Effector memory CD8-positive, alpha-beta T cell (primary cell): ENCODE results near the gene KCNN3.
A peak's percentile ranks its signal among the peaks of the same experiment; 100 is the strongest.

Source experiments
- ATAC-seq: fragments of 150-1000 bp; cut with Tn5 transposase; replicated peaks from 2 replicates; pipeline ENCODE4 v1.10.0; 2021; ENCODE audit warnings: mild to moderate bottlenecking, moderate library complexity
- DNase-seq, 3 experiments: peaks; one replicate each; pipeline ENCODE4 v3.0.0; 2021
- H3K27ac Mint-ChIP-seq, 2 donors: one replicate each; pipeline ENCODE4 v1.8.0; 2022; ENCODE audit warnings: mild to moderate bottlenecking in 2 of 2, mixed read lengths in 2 of 2, moderate library complexity in 2 of 2
- H3K27me3 Mint-ChIP-seq, 2 donors: one replicate each; pipeline ENCODE4 v1.8.0; 2022; ENCODE audit warnings: mixed read lengths in 2 of 2
- H3K36me3 Mint-ChIP-seq: one replicate; pipeline ENCODE4 v1.8.0; 2022; ENCODE audit warnings: mild to moderate bottlenecking, moderate library complexity, mixed read lengths; ENCODE audit not compliant: insufficient read depth
- H3K4me1 Mint-ChIP-seq, 2 donors: one replicate each; pipeline ENCODE4 v1.8.0; 2022; ENCODE audit warnings: low read depth in 2 of 2, mixed read lengths in 2 of 2
- H3K4me3 Mint-ChIP-seq, 2 donors: one replicate each; pipeline ENCODE4 v1.8.0; 2022; ENCODE audit warnings: mild to moderate bottlenecking in 2 of 2, mixed read lengths in 2 of 2, moderate library complexity in 2 of 2
- H3K9me3 Mint-ChIP-seq, 2 donors: one replicate each; pipeline ENCODE4 v1.8.0; 2022; ENCODE audit warnings: mixed read lengths in 2 of 2

KCNN3 gene

GRCh38 chr1:154848983-154849382 lies 21.1 kb downstream of the KCNN3 start:
- no peak for DNase-seq
- Mint-ChIP-seq H3K9me3 (no peaks in the 10 kb centered on the region), H3K36me3 (no peaks in the 10 kb centered on the region), H3K27me3 (peaks cover 13 to 35% of the 10 kb centered on the region in 2 donors), H3K4me3 (no peak overlapping the region), H3K4me1 (no peaks in the 10 kb centered on the region), H3K27ac (no peak overlapping the region)
- no peak for ATAC-seq

GRCh38 chr1:154847891-154848290 lies 22.2 kb downstream of the KCNN3 start:
- Mint-ChIP-seq H3K27ac (no peak overlapping the region), H3K27me3 (peaks cover 13 to 35% of the 10 kb centered on the region in 2 donors), H3K36me3 (no peaks in the 10 kb centered on the region), H3K9me3 (no peaks in the 10 kb centered on the region), H3K4me3 (no peak overlapping the region), H3K4me1 (no peaks in the 10 kb centered on the region)
- ATAC-seq (no peak), DNase-seq (no peak)

DNA sequence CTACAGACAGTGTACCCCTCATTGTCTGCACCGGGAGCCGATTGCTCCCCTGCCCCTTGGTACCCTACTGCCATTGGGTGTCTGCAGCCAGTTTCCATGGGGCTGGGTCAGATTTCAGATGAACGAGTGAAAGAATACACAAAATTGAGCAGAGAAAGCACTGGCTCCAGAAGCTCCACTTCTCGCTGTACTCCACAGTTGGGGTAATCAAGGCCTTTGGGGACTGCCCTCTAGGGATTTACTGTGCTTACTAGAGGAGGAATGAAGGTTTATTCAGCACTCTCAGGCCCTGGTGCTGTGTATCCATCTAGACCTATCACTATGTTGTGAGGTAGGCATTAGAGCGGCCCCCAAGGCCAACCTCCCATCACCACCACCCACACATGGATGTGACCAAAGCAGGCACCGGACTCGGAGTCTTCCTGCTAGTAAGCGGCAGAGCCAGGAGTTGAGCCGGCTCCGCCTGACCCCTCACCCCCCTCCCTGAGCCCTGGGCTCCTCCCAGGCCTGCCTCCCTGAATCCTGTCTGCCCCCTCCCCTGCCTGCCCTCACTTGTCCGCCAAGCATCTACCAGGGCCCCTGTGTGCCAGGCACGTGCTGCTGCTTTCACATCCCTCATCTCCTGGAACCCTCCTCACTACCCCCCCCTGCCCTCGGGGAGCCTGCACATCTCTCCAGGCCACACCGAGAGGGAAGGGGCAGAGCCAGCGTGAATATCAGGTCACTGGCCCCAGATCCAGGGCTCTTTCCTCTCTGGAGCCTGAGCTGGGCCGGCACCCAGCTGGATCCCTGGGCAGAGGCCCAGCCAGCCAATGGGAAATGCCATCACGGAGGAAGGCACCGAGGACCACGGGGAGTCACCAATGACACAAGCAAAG lies 23.3 kb downstream of the KCNN3 start:
- Mint-ChIP-seq H3K27ac (no peak overlapping the region), H3K4me3 (no peak overlapping the region), H3K36me3 (no peaks in the 10 kb centered on the region)

DNA sequence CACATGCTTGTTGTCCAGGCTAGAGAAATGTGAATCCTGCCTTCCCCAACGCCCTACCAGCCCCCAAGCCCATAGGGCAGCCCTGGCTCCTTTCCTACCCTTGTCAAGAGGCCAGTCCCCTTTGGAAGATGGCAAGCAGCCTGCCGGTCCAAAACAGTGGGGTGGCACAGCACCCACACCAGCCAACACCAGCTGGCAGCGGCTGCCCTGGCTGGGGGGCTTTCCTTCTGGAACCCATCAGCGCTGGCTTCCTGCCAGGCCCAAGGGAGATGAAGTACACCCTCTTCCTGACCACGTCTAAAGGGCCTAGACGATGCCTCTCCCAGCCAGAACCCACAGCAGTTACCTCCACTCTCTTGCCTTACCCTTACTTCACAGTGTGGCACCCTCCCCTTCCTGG lies 24.2 kb downstream of the KCNN3 start:
- Mint-ChIP-seq H3K4me3 (no peak overlapping the region), H3K9me3 (no peaks in the 10 kb centered on the region), H3K27ac (no peak overlapping the region), H3K36me3 (no peaks in the 10 kb centered on the region), H3K4me1 (no peaks in the 10 kb centered on the region), H3K27me3 (peaks cover 13 to 35% of the 10 kb centered on the region in 2 donors)
- ATAC-seq, result no peak
- DNase-seq, result no peak

More for the DNA sequence above, 23.3 kb downstream of the KCNN3 start:
- DNase-seq (no peak), ATAC-seq (no peak)
- Mint-ChIP-seq H3K4me1 (no peaks in the 10 kb centered on the region), H3K27me3 (peaks cover 13 to 35% of the 10 kb centered on the region in 2 donors), H3K9me3 (no peaks in the 10 kb centered on the region)

DNA sequence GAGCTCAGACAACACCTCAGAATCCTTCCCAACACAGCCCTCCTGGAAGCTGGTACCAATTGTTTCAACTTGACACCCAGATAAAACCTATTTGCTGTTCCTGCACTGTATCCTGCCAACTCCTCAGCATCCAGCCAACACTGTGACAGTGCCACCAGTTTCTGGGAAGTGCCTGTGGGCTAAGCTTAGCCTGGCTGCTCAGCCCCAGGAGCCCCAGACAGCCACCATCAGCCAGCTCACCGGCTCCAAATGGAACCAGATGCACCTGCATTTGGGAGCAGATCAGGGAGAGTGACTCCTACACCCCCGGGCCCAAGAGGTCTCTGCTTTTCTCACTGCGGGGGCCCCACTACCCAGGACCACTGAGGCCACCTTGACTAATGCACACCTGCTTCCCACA lies 24.9 kb downstream of the KCNN3 start:
- Mint-ChIP-seq H3K9me3 (no peaks in the 10 kb centered on the region), H3K4me1 (no peaks in the 10 kb centered on the region), H3K27ac (no peak overlapping the region), H3K4me3 (no peak overlapping the region), H3K27me3 (peaks cover 13 to 35% of the 10 kb centered on the region in 2 donors), H3K36me3 (no peaks in the 10 kb centered on the region)
- no peak for ATAC-seq
- DNase-seq, result no peak

DNA sequence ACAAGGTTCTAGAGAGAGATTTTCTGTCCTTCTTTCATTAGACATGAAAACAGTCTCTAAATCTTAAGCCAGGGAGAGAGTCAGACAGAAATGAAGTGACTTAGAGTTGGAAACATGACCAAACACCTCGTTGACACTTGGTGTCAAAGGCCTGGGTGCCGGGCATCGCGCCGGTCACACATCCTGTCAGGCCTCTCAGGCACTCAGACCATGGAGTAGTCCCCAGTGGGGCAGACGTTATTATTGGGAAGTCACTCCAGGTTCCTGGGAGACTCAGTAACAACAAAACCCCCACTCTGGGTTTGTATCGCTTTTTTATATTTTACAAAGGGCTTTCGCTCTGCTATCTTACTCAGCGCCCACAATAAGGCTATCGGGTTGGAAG lies 25.8 kb downstream of the KCNN3 start:
- peak overlapping the region in 1 of 2 donors; percentile 23 for H3K27ac Mint-ChIP-seq
- H3K4me1 Mint-ChIP-seq, result no peaks in the 10 kb centered on the region
- no peak overlapping the region for H3K4me3 Mint-ChIP-seq
- H3K36me3 Mint-ChIP-seq, result no peaks in the 10 kb centered on the region
- H3K9me3 Mint-ChIP-seq, result no peaks in the 10 kb centered on the region
- no peak for ATAC-seq
- peaks cover 13 to 37% of the 10 kb centered on the region in 2 donors for H3K27me3 Mint-ChIP-seq
- DNase-seq, result no peak

- Mint-ChIP-seq H3K4me3 (no peak overlapping the region), H3K36me3 (no peaks in the 10 kb centered on the region), H3K27ac (peak overlapping the region in 1 of 2 donors; percentile 23), H3K9me3 (no peaks in the 10 kb centered on the region), H3K27me3 (peaks cover 10 to 37% of the 10 kb centered on the region in 2 donors), H3K4me1 (no peaks in the 10 kb centered on the region)
- ATAC-seq, result no peak
- DNase-seq, result no peak
Observed at GRCh38 chr1:154843636-154844296, 26.3 kb downstream of the KCNN3 start.

DNA sequence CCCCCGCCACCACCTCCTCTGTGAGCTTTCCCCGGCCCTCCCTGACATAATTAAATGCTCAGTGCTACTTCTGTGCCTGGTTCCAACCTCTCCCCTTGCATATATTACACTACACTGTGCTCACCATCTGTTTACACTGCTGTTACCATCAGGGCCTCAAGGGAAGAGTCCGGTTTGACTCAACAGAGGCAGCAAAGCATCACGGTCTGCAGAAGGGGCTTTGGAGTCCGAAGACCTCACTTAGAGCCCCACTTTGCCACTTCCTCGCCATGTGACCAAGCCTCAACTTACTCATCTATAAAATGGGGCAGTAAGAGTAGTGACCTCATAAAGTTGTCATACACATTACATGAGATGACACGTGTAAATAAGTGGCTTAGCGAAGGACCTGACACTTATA lies 27.4 kb downstream of the KCNN3 start:
- Mint-ChIP-seq H3K36me3 (no peaks in the 10 kb centered on the region), H3K4me3 (no peak overlapping the region), H3K27me3 (peaks cover 14 to 39% of the 10 kb centered on the region in 2 donors), H3K27ac (peak overlapping the region in 1 of 2 donors; percentile 77), H3K4me1 (no peaks in the 10 kb centered on the region), H3K9me3 (no peaks in the 10 kb centered on the region)
- no peak for ATAC-seq
- no peak for DNase-seq

DNA sequence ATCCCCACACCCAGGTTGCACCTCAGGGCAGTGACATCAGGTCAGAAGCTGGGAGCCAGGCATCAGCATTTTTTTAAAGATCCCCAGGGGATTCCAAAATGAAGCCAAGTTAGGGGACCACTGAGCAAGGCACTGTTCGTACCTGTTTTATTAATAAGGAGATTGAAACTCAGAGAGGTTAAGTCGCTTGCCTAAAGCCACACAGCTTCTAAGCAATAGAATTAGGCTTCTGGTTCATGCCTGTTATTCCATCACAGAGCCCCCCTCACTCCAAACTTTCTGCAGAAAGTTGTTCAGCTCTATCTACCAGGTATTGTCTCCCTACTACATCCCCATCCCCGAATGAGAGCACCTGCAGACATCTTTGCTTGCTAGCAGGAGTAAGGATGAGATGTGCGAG lies 28.7 kb downstream of the KCNN3 start:
- H3K36me3 Mint-ChIP-seq, result no peaks in the 10 kb centered on the region
- no peaks in the 10 kb centered on the region for H3K9me3 Mint-ChIP-seq
- no peak overlapping the region for H3K27ac Mint-ChIP-seq

GRCh38 chr1:154840269-154841176 lies 29.6 kb downstream of the KCNN3 start:
- H3K27ac Mint-ChIP-seq, result no peak overlapping the region
- H3K4me1 Mint-ChIP-seq, result no peaks in the 10 kb centered on the region
- no peak overlapping the region for H3K4me3 Mint-ChIP-seq
- H3K36me3 Mint-ChIP-seq, result no peaks in the 10 kb centered on the region
- H3K27me3 Mint-ChIP-seq, result peaks cover 22 to 47% of the 10 kb centered on the region in 2 donors
- H3K9me3 Mint-ChIP-seq, result no peaks in the 10 kb centered on the region
- DNase-seq, result no peak
- ATAC-seq, result no peak

More for the DNA sequence above, 28.7 kb downstream of the KCNN3 start:
- Mint-ChIP-seq H3K27me3 (peaks cover 18 to 45% of the 10 kb centered on the region in 2 donors), H3K4me3 (no peak overlapping the region), H3K4me1 (no peaks in the 10 kb centered on the region)
- DNase-seq (no peak), ATAC-seq (no peak)

DNA sequence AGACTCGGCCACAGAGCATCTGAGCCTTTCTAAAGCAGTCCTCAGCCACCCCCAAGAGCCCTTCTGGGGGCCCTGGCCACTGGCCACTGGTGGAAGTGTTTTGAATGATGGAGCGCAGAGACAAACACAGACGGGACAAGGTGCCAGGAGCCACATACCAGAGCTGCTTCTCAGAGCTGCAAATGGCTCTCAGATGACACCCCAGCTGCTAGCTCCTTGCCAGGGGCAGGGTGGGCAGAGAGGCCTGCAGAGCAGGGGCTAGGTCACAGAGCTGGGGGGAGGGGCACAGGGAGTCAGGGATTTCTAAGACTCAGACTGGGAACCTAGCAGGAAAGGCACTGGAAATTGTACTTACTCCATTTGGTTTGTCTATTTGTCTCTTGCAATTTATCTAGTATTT lies 30.4 kb downstream of the KCNN3 start:
- Mint-ChIP-seq H3K9me3 (no peaks in the 10 kb centered on the region), H3K4me1 (no peaks in the 10 kb centered on the region), H3K27me3 (peaks cover 23 to 48% of the 10 kb centered on the region in 2 donors), H3K36me3 (no peaks in the 10 kb centered on the region), H3K4me3 (no peak overlapping the region), H3K27ac (peak overlapping the region in 1 of 2 donors; percentile 67)
- no peak for ATAC-seq
- no peak for DNase-seq

DNA sequence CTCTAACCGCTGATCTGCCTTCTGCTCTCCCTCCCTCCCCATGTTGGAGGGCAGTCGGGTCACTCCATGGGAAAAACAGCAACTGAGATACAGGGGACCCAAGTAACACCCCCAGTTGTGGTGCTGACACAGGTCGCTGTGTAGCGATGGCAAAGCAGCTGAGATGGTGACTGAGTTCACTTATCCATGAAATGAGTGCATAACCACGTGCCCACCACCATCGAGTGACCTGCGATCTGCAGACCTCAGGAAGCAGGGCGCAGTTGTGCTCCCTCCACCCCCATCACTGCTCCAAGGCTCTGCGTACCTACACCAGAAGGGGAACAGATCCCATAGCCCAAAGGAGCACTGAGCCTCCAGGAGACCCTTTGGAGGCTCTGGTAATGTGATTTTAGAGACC lies 31.1 kb downstream of the KCNN3 start:
- DNase-seq (no peak), ATAC-seq (no peak)
- Mint-ChIP-seq H3K4me1 (no peaks in the 10 kb centered on the region), H3K36me3 (no peaks in the 10 kb centered on the region), H3K4me3 (no peak overlapping the region), H3K9me3 (no peaks in the 10 kb centered on the region), H3K27me3 (peaks cover 28 to 53% of the 10 kb centered on the region in 2 donors), H3K27ac (no peak overlapping the region)

GRCh38 chr1:154838461-154838860 lies 31.6 kb downstream of the KCNN3 start:
- H3K27ac Mint-ChIP-seq, result no peak overlapping the region
- H3K4me3 Mint-ChIP-seq, result no peak overlapping the region
- no peaks in the 10 kb centered on the region for H3K4me1 Mint-ChIP-seq
- H3K27me3 Mint-ChIP-seq, result peaks cover 28 to 53% of the 10 kb centered on the region in 2 donors
- H3K36me3 Mint-ChIP-seq, result no peaks in the 10 kb centered on the region
- H3K9me3 Mint-ChIP-seq, result no peaks in the 10 kb centered on the region
- ATAC-seq (no peak), DNase-seq (no peak)
